Measurements from ENCODE around the gene KNSTRN.

KNSTRN gene

GRCh38 chr15:40416056-40416455 lies 33.5 kb downstream of the KNSTRN start:
- Histone ChIP-seq H3K9ac (ENCODE audit: low read depth, low read length) (no peak overlapping the region), H3K36me3 (ENCODE audit: control insufficient read depth, insufficient read depth, low read length) (peaks cover 47% of the 10 kb centered on the region), H3K27me3 (ENCODE audit: control insufficient read depth, insufficient read depth, low read length) (no peaks in the 10 kb centered on the region), H3K9me3 (ENCODE audit: control insufficient read depth, insufficient read depth, low read length) (no peaks in the 10 kb centered on the region), H3K4me1 (ENCODE audit: control insufficient read depth, insufficient read depth, low read length) (no peaks in the 10 kb centered on the region), H3K4me3 (ENCODE audit: low read depth, low read length) (no peak overlapping the region)

GRCh38 chr15:40418126-40418525 lies 35.6 kb downstream of the KNSTRN start:
- H3K9ac ChIP-seq (ENCODE audit: low read depth, low read length): no peak overlapping the region
- H3K4me3 ChIP-seq (ENCODE audit: low read depth, low read length): no peak overlapping the region
- no peaks in the 10 kb centered on the region for H3K9me3 ChIP-seq (ENCODE audit: control insufficient read depth, insufficient read depth, low read length)
- no peaks in the 10 kb centered on the region for H3K27me3 ChIP-seq (ENCODE audit: control insufficient read depth, insufficient read depth, low read length)
- peaks cover 29% of the 10 kb centered on the region for H3K36me3 ChIP-seq (ENCODE audit: control insufficient read depth, insufficient read depth, low read length)
- H3K4me1 ChIP-seq (ENCODE audit: control insufficient read depth, insufficient read depth, low read length): peaks cover 7% of the 10 kb centered on the region

GRCh38 chr15:40420071-40420713 lies 37.7 kb downstream of the KNSTRN start:
- Histone ChIP-seq H3K27me3 (ENCODE audit: control insufficient read depth, insufficient read depth, low read length) (no peaks in the 10 kb centered on the region), H3K9ac (ENCODE audit: low read depth, low read length) (no peak overlapping the region), H3K4me3 (ENCODE audit: low read depth, low read length) (no peak overlapping the region), H3K4me1 (ENCODE audit: control insufficient read depth, insufficient read depth, low read length) (peaks cover 7% of the 10 kb centered on the region), H3K36me3 (ENCODE audit: control insufficient read depth, insufficient read depth, low read length) (peaks cover 22% of the 10 kb centered on the region), H3K9me3 (ENCODE audit: control insufficient read depth, insufficient read depth, low read length) (no peaks in the 10 kb centered on the region)

- Histone ChIP-seq H3K27me3 (ENCODE audit: control insufficient read depth, insufficient read depth, low read length) (no peaks in the 10 kb centered on the region), H3K4me3 (ENCODE audit: low read depth, low read length) (no peak overlapping the region), H3K9me3 (ENCODE audit: control insufficient read depth, insufficient read depth, low read length) (no peaks in the 10 kb centered on the region), H3K4me1 (ENCODE audit: control insufficient read depth, insufficient read depth, low read length) (peaks cover 7% of the 10 kb centered on the region), H3K9ac (ENCODE audit: low read depth, low read length) (no peak overlapping the region), H3K36me3 (ENCODE audit: control insufficient read depth, insufficient read depth, low read length) (peaks cover 16% of the 10 kb centered on the region)
These were observed 38.3 kb downstream of the KNSTRN start for GRCh38 chr15:40420793-40421192.

GRCh38 chr15:40421246-40422157 lies 39.0 kb downstream of the KNSTRN start:
- Histone ChIP-seq H3K9me3 (ENCODE audit: control insufficient read depth, insufficient read depth, low read length) (no peaks in the 10 kb centered on the region), H3K4me3 (ENCODE audit: low read depth, low read length) (peak overlapping the region; percentile 46), H3K36me3 (ENCODE audit: control insufficient read depth, insufficient read depth, low read length) (peaks cover 9% of the 10 kb centered on the region), H3K27me3 (ENCODE audit: control insufficient read depth, insufficient read depth, low read length) (no peaks in the 10 kb centered on the region), H3K9ac (ENCODE audit: low read depth, low read length) (no peak overlapping the region), H3K4me1 (ENCODE audit: control insufficient read depth, insufficient read depth, low read length) (peaks cover 7% of the 10 kb centered on the region)

- no peaks in the 10 kb centered on the region for H3K9me3 ChIP-seq (ENCODE audit: control insufficient read depth, insufficient read depth, low read length)
- peaks cover 3% of the 10 kb centered on the region for H3K36me3 ChIP-seq (ENCODE audit: control insufficient read depth, insufficient read depth, low read length)
- H3K4me1 ChIP-seq (ENCODE audit: control insufficient read depth, insufficient read depth, low read length): peaks cover 7% of the 10 kb centered on the region
- H3K9ac ChIP-seq (ENCODE audit: low read depth, low read length): no peak overlapping the region
- no peaks in the 10 kb centered on the region for H3K27me3 ChIP-seq (ENCODE audit: control insufficient read depth, insufficient read depth, low read length)
- no peak overlapping the region for H3K4me3 ChIP-seq (ENCODE audit: low read depth, low read length)
These were observed 42.1 kb downstream of the KNSTRN start for GRCh38 chr15:40424483-40425115.

GRCh38 chr15:40425681-40426080 lies 43.2 kb downstream of the KNSTRN start:
- Histone ChIP-seq H3K9ac (ENCODE audit: low read depth, low read length) (no peak overlapping the region), H3K9me3 (ENCODE audit: control insufficient read depth, insufficient read depth, low read length) (no peaks in the 10 kb centered on the region), H3K27me3 (ENCODE audit: control insufficient read depth, insufficient read depth, low read length) (no peaks in the 10 kb centered on the region), H3K36me3 (ENCODE audit: control insufficient read depth, insufficient read depth, low read length) (peaks cover 3% of the 10 kb centered on the region), H3K4me1 (ENCODE audit: control insufficient read depth, insufficient read depth, low read length) (peaks cover 10% of the 10 kb centered on the region), H3K4me3 (ENCODE audit: low read depth, low read length) (no peak overlapping the region)

GRCh38 chr15:40427188-40427587 lies 44.7 kb downstream of the KNSTRN start:
- Histone ChIP-seq H3K27me3 (ENCODE audit: control insufficient read depth, insufficient read depth, low read length) (no peaks in the 10 kb centered on the region), H3K4me1 (ENCODE audit: control insufficient read depth, insufficient read depth, low read length) (peaks cover 3% of the 10 kb centered on the region), H3K36me3 (ENCODE audit: control insufficient read depth, insufficient read depth, low read length) (peaks cover 3% of the 10 kb centered on the region), H3K9ac (ENCODE audit: low read depth, low read length) (no peak overlapping the region), H3K9me3 (ENCODE audit: control insufficient read depth, insufficient read depth, low read length) (no peaks in the 10 kb centered on the region), H3K4me3 (ENCODE audit: low read depth, low read length) (no peak overlapping the region)

- Histone ChIP-seq H3K4me1 (ENCODE audit: control insufficient read depth, insufficient read depth, low read length) (peaks cover 3% of the 10 kb centered on the region), H3K36me3 (ENCODE audit: control insufficient read depth, insufficient read depth, low read length) (peaks cover 3% of the 10 kb centered on the region), H3K9ac (ENCODE audit: low read depth, low read length) (no peak overlapping the region), H3K9me3 (ENCODE audit: control insufficient read depth, insufficient read depth, low read length) (no peaks in the 10 kb centered on the region), H3K4me3 (ENCODE audit: low read depth, low read length) (no peak overlapping the region), H3K27me3 (ENCODE audit: control insufficient read depth, insufficient read depth, low read length) (peaks cover 1% of the 10 kb centered on the region)
These were observed 45.7 kb downstream of the KNSTRN start for GRCh38 chr15:40428185-40428584.

GRCh38 chr15:40429068-40429710 lies 46.7 kb downstream of the KNSTRN start:
- H3K9ac ChIP-seq (ENCODE audit: low read depth, low read length): no peak overlapping the region
- peaks cover 11% of the 10 kb centered on the region for H3K27me3 ChIP-seq (ENCODE audit: control insufficient read depth, insufficient read depth, low read length)
- H3K4me1 ChIP-seq (ENCODE audit: control insufficient read depth, insufficient read depth, low read length): peaks cover 3% of the 10 kb centered on the region

GRCh38 chr15:40430271-40430805 lies 47.8 kb downstream of the KNSTRN start:
- Histone ChIP-seq H3K36me3 (ENCODE audit: control insufficient read depth, insufficient read depth, low read length) (peaks cover 3% of the 10 kb centered on the region), H3K9me3 (ENCODE audit: control insufficient read depth, insufficient read depth, low read length) (no peaks in the 10 kb centered on the region), H3K4me3 (ENCODE audit: low read depth, low read length) (no peak overlapping the region), H3K4me1 (ENCODE audit: control insufficient read depth, insufficient read depth, low read length) (peaks cover 3% of the 10 kb centered on the region), H3K27me3 (ENCODE audit: control insufficient read depth, insufficient read depth, low read length) (peaks cover 23% of the 10 kb centered on the region), H3K9ac (ENCODE audit: low read depth, low read length) (no peak overlapping the region)

More at GRCh38 chr15:40429068-40429710, 46.7 kb downstream of the KNSTRN start:
- H3K36me3 ChIP-seq (ENCODE audit: control insufficient read depth, insufficient read depth, low read length): peaks cover 3% of the 10 kb centered on the region
- H3K9me3 ChIP-seq (ENCODE audit: control insufficient read depth, insufficient read depth, low read length): no peaks in the 10 kb centered on the region
- H3K4me3 ChIP-seq (ENCODE audit: low read depth, low read length): no peak overlapping the region
